Esophagus squamous epithelium (tissue), 5 donors: ENCODE data around the gene UVSSA. TPM values are rescaled to one million over a fixed set of nuclear protein-coding genes. Genes with fewer than 3 reads are reported as not detected.

ENCODE experiments used
- DNase-seq: peaks from one replicate; lab custom pipeline; 2025; lab: John Stamatoyannopoulos, UW
- H3K27ac ChIP-seq, 4 donors: fragments of 200-600 bp; sonication (generic); one replicate each; pipeline ENCODE4 v1.5.1; 2016 to 2019; ENCODE audit warnings: mild to moderate bottlenecking in 1 of 4
- H3K27me3 ChIP-seq, 4 donors: fragments of 200-600 bp; sonication (generic); 1 replicate in 3 of 4; 2 replicates in 1 of 4; pipeline versions ENCODE4 v1.5.1 to v1.6.0; 2017 to 2021; ENCODE audit warnings: antibody characterized with exemption in 1 of 4
- H3K36me3 ChIP-seq, 3 donors: fragments of 200-600 bp; sonication (generic); one replicate each; pipeline ENCODE4 v1.5.1; 2016 to 2019
- H3K4me1 ChIP-seq, 3 donors: fragments of 200-600 bp; sonication (generic); one replicate each; pipeline ENCODE4 v1.5.1; 2017 to 2019
- H3K4me3 ChIP-seq, 4 donors: fragments of 200-600 bp; sonication (generic); 1 replicate in 3 of 4; 2 replicates in 1 of 4; pipeline ENCODE4 v1.5.1; 2016 to 2019; ENCODE audit warnings: mild to moderate bottlenecking in 2 of 4, moderate library complexity in 1 of 4
- H3K9me3 ChIP-seq, 3 donors: fragments of 200-600 bp; sonication (generic); one replicate each; pipeline ENCODE4 v1.5.1; 2016 to 2019
- CTCF ChIP-seq, 6 experiments: fragments of 450-650 bp in 4 of 6; fragments of 200-600 bp in 2 of 6; sonication (generic) in 2 of 6; IDR thresholded peaks; one replicate each; pipeline ENCODE4 v1.5.1; 2016 to 2019; ENCODE audit warnings: antibody characterized with exemption in 6 of 6, mild to moderate bottlenecking in 4 of 6, moderate library complexity in 4 of 6
- POLR2A ChIP-seq, 4 donors: fragments of 450-650 bp; IDR thresholded peaks; one replicate each; pipeline ENCODE4 v1.6.1; 2017; ENCODE audit warnings: antibody characterized with exemption in 4 of 4, mild to moderate bottlenecking in 4 of 4, moderate library complexity in 3 of 4
- WGBS, 2 donors: methylation state at CpG; one replicate each; pipeline ENCODE4 v1.1.5; 2018; 5-methylcytosine and 5-hydroxymethylcytosine counted together
- intact Hi-C: fragments of 100-400 bp; cut with DNase I; formaldehyde crosslinking; loops from one replicate; pipeline ENCODE4 v1.15.0; 2022
- total RNA-seq, 4 donors: library from RNA; depleted of rRNA; stranded (reverse); fragments of >200 nt; gene quantifications; one replicate each; pipeline ENCODE4 v1.1.0, GENCODE V29; 2016
- donor health status: DM: yes; HTN: yes; CAD: no.

UVSSA gene
- total RNA-seq, result 10 to 100 TPM in 3 of 4 donors, 1 to 10 TPM in 1; 7.2 to 12.8 (median 11.5) TPM

DNA sequence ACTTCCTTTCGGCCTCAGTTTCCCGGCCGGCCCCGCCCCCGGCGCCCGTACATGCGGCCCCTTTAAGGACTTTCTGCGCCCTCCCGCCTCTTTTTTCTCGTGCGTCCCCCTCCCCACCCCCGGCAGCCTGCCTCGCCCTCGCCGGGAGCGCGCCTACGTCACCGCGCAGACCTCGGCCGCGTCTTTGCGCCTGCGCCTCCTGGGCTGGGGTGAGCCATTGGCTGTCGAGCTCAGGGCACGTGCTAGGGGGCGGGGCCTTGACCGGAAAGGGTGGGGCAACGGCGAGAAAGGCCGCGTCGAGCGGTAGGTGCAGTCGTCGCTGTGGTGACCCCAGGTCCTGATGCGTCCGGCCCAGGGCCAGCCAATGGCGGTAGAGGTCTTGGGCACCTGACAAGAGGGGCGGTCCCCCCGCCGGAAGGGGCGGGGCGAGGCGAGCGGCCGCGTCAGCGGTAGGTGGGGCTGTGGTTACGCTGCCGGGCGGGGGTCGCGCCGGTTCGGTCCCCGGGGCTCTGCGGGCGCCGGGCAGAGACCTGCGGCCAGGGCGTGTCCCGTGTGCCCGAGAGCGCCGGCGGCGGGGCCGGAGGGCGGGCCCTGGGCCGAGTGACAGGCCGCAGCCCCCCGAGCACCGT lies at the start of gene UVSSA:
Gene UVSSA, plus strand, starts transcription at position 428 of the 629 bp plus-strand sequence. CDS start 884 bp downstream, outside the sequence.
- H3K27me3 ChIP-seq, result no peaks in the 10 kb centered on the region
- DNase-seq, result peak; percentile 99
- H3K27ac ChIP-seq, result peak within 1 kb of the TSS; percentile 95 to 100 (median 100)
- intact Hi-C loops, result loop anchor here (5.0 kb wide), 2 partner anchors 55 to 95 kb away; no protein-coding TSS in a partner anchor
- TF ChIP-seq POLR2A (IDR thresholded peaks at IDR 0.05), result peak in 3 of 4 donors; percentile 52 to 97 (median 93)
- no peak for TF ChIP-seq CTCF (IDR thresholded peaks at IDR 0.05)
- no peaks in the 10 kb centered on the region for H3K9me3 ChIP-seq
- H3K4me1 ChIP-seq, result peaks cover 20 to 55% (median 28%) of the 10 kb centered on the region in 3 donors
- peaks cover 0 to 20% (median 0%) of the 10 kb centered on the region in 3 donors for H3K36me3 ChIP-seq
- 0% methylated on average over 1 to 3 of the region's 76 CpGs for WGBS, 2 donors
- peak within 1 kb of the TSS; percentile 69 to 97 (median 83) for H3K4me3 ChIP-seq

GRCh38 chr4:1297456-1298325 lies 49.3 kb upstream of the UVSSA start:
- H3K27me3 ChIP-seq, result no peaks in the 10 kb centered on the region
- intact Hi-C loops, result no loop called here
- no peak overlapping the region for H3K4me3 ChIP-seq
- WGBS, 2 donors, result 89 to 92% methylated on average over 30 to 32 of the region's 32 CpGs
- H3K4me1 ChIP-seq, result peaks cover 21 to 69% (median 46%) of the 10 kb centered on the region in 3 donors
- no peak for TF ChIP-seq POLR2A (IDR thresholded peaks at IDR 0.05)
- peaks cover 0 to 50% (median 7%) of the 10 kb centered on the region in 3 donors for H3K36me3 ChIP-seq
- no peaks in the 10 kb centered on the region for H3K9me3 ChIP-seq
- no peak overlapping the region for H3K27ac ChIP-seq
- DNase-seq, result no peak

- Histone ChIP-seq H3K9me3 (no peaks in the 10 kb centered on the region), H3K27me3 (no peaks in the 10 kb centered on the region), H3K4me3 (no peak overlapping the region), H3K27ac (no peak overlapping the region), H3K36me3 (peaks cover 0 to 50% (median 7%) of the 10 kb centered on the region in 3 donors), H3K4me1 (peaks cover 21 to 61% (median 45%) of the 10 kb centered on the region in 3 donors)
- 88 to 98% methylated on average over 4 to 6 of the region's 7 CpGs for WGBS, 2 donors
- TF ChIP-seq CTCF (IDR thresholded peaks at IDR 0.05) (no peak), POLR2A (IDR thresholded peaks at IDR 0.05) (no peak)
- intact Hi-C loops, result no loop called here
- DNase-seq, result no peak
These were observed 48.5 kb upstream of the UVSSA start for GRCh38 chr4:1298461-1298860.

- H3K4me3 ChIP-seq, result no peak overlapping the region
- no peaks in the 10 kb centered on the region for H3K9me3 ChIP-seq
- no peak for TF ChIP-seq CTCF (IDR thresholded peaks at IDR 0.05)
- no peak for TF ChIP-seq POLR2A (IDR thresholded peaks at IDR 0.05)
- no peak for DNase-seq
- no peak overlapping the region for H3K27ac ChIP-seq
- peaks cover 0 to 53% (median 7%) of the 10 kb centered on the region in 3 donors for H3K36me3 ChIP-seq
- WGBS, 2 donors, result 82 to 87% methylated on average over 15 of the region's 15 CpGs
- intact Hi-C loops, result no loop called here
- H3K4me1 ChIP-seq, result peaks cover 21 to 52% (median 38%) of the 10 kb centered on the region in 3 donors
- no peaks in the 10 kb centered on the region for H3K27me3 ChIP-seq
These were observed 47.6 kb upstream of the UVSSA start for GRCh38 chr4:1299301-1299860.
